Panc1 (cell line): Measurements from ENCODE around the gene SCFD1. TPM values are rescaled to one million over a fixed set of nuclear protein-coding genes. Genes with fewer than 3 reads are reported as not detected.

Source experiments
- ATAC-seq: fragments of 200-7000 bp; cut with Tn5 transposase; 2 replicates; pipeline ENCODE4 v1.9.1; 2020; ENCODE audit warnings: mild to moderate bottlenecking, moderate library complexity
- BruUV-seq: library from RNA; stranded (reverse); fragments of 400-500 nt; replicated peaks from 2 replicates; lab custom pipeline; 2021; lab: Mats Ljungman, UMichigan
- CTCF ChIA-PET: fragments of 300-600 bp; sonication (Branson Sonifier 250); formaldehyde crosslinking; loops from one replicate; lab custom pipeline; 2022; ENCODE audit warnings: antibody characterized with exemption; lab: Charles Lee
- POLR2A ChIA-PET: fragments of 300-600 bp; sonication (Branson Sonifier 250); formaldehyde crosslinking; loops from one replicate; lab custom pipeline; 2022; ENCODE audit warnings: antibody characterized with exemption; lab: Charles Lee
- DNase-seq: peaks from one replicate; pipeline ENCODE4 v3.0.0-alpha.2; 2010; ENCODE audit warnings: low read depth, low spot score
- H3K27ac ChIP-seq: 2 replicates; pipeline ENCODE4 v1.5.1; 2011; ENCODE audit warnings: mild to moderate bottlenecking, low read length, inconsistent platforms
- H3K27me3 ChIP-seq: fragments of 200-500 bp; sonication (Bioruptor generic); 2 replicates; pipeline ENCODE4 v1.6.0; 2014; ENCODE audit warnings: low read length, inconsistent platforms; ENCODE audit not compliant: control insufficient read depth, insufficient read depth
- H3K36me3 ChIP-seq: fragments of 200-500 bp; sonication (Bioruptor generic); 2 replicates; pipeline ENCODE4 v1.5.1; 2014; ENCODE audit warnings: inconsistent platforms, mild to moderate bottlenecking, low read length, moderate library complexity; ENCODE audit not compliant: control insufficient read depth, insufficient read depth
- H3K4me1 ChIP-seq: 2 replicates; pipeline ENCODE4 v1.5.1; 2011; ENCODE audit warnings: inconsistent platforms, mild to moderate bottlenecking, low read length, moderate library complexity; ENCODE audit not compliant: control insufficient read depth, insufficient read depth
- H3K4me3 ChIP-seq, 2 experiments: 2 replicates each; pipeline ENCODE4 v1.5.1; 2011 to 2012; ENCODE audit warnings: low read depth in 2 of 2, low read length in 2 of 2, mild to moderate bottlenecking in 2 of 2, inconsistent platforms in 1 of 2, moderate library complexity in 1 of 2
- H3K9me3 ChIP-seq: fragments of 200-500 bp; sonication (Bioruptor generic); 2 replicates; pipeline ENCODE4 v1.5.1; 2014; ENCODE audit warnings: low read depth, mild to moderate bottlenecking, inconsistent platforms, low read length, moderate library complexity; ENCODE audit not compliant: control insufficient read depth, insufficient read depth
- POLR2AphosphoS5 ChIP-seq: IDR thresholded peaks from 2 replicates; pipeline ENCODE4 v1.6.1; 2012; ENCODE audit warnings: mild to moderate bottlenecking, low read depth, low read length, moderate library complexity
- SIN3A ChIP-seq: IDR thresholded peaks from 2 replicates; pipeline ENCODE4 v1.6.1; 2012; ENCODE audit warnings: low read depth, mild to moderate bottlenecking, low read length, moderate library complexity, borderline replicate concordance; ENCODE audit not compliant: insufficient read depth
- TCF7L2 ChIP-seq: IDR thresholded peaks from 2 replicates; pipeline ENCODE4 v1.6.1; 2011; ENCODE audit warnings: mild to moderate bottlenecking, low read depth, low read length, inconsistent platforms
- in situ Hi-C: cut with HindIII; loops from 2 replicates; pipeline ENCODE4 v1.10.0; 2016; ENCODE audit warnings: low sequenced_read_pairs, low pct_unique_long_range_greater_than_20kb
- intact Hi-C: fragments of 100-400 bp; cut with micrococcal nuclease; formaldehyde crosslinking; loops from one replicate; pipeline ENCODE4 v1.10.0; 2022; ENCODE audit not compliant: unreplicated experiment
- total RNA-seq: library from RNA; stranded (reverse); gene quantifications from one replicate; pipeline ENCODE4 v1.2.1, GENCODE V29; 2021; ENCODE audit not compliant: unreplicated experiment
- TF ChIP-seq, protein P1 (sequence below), 2 experiments: IDR thresholded peaks; 2 replicates each; pipeline ENCODE4 v1.6.1; 2011 to 2012; ENCODE audit warnings: low read depth in 2 of 2, control low read depth in 1 of 2, low read length in 1 of 2, mild to moderate bottlenecking in 1 of 2, moderate library complexity in 1 of 2; ENCODE audit not compliant: insufficient read depth in 1 of 2
- TF ChIP-seq, protein P2 (sequence below): fragments of 450-650 bp; IDR thresholded peaks from 2 replicates; pipeline ENCODE4 v1.5.1; 2017; ENCODE audit warnings: mild to moderate bottlenecking

The SCFD1 gene
- total RNA-seq, 1 experiment from 2014 or later, result 43.8 TPM

DNA sequence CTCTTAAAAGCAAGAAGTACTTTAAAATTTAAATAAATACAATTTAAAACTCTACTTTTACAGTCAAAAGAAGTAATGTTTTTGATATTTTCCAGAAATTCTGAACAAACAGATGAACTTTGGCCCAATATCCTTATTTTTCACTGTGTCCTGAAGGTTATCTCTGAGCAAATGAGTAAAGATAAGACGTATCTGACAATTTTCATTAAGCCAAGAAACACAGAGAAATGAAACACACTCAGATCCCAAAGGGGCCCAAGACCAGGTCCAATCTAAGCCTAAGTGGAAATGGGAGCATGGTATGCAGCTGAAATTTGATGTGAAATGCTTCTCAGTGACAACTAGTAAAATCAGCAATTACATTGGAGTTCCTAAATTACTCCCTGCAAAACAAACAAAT, 146.7 kb downstream of the SCFD1 start:
- Histone ChIP-seq H3K36me3 (no peaks in the 10 kb centered on the region), H3K4me3 (no peak overlapping the region), H3K4me1 (no peaks in the 10 kb centered on the region), H3K27me3 (peaks cover 10% of the 10 kb centered on the region), H3K27ac (no peak overlapping the region), H3K9me3 (peaks cover 5% of the 10 kb centered on the region)
- TF ChIP-seq, protein P1, sequence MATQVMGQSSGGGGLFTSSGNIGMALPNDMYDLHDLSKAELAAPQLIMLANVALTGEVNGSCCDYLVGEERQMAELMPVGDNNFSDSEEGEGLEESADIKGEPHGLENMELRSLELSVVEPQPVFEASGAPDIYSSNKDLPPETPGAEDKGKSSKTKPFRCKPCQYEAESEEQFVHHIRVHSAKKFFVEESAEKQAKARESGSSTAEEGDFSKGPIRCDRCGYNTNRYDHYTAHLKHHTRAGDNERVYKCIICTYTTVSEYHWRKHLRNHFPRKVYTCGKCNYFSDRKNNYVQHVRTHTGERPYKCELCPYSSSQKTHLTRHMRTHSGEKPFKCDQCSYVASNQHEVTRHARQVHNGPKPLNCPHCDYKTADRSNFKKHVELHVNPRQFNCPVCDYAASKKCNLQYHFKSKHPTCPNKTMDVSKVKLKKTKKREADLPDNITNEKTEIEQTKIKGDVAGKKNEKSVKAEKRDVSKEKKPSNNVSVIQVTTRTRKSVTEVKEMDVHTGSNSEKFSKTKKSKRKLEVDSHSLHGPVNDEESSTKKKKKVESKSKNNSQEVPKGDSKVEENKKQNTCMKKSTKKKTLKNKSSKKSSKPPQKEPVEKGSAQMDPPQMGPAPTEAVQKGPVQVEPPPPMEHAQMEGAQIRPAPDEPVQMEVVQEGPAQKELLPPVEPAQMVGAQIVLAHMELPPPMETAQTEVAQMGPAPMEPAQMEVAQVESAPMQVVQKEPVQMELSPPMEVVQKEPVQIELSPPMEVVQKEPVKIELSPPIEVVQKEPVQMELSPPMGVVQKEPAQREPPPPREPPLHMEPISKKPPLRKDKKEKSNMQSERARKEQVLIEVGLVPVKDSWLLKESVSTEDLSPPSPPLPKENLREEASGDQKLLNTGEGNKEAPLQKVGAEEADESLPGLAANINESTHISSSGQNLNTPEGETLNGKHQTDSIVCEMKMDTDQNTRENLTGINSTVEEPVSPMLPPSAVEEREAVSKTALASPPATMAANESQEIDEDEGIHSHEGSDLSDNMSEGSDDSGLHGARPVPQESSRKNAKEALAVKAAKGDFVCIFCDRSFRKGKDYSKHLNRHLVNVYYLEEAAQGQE (IDR thresholded peaks at IDR 0.05; ENCODE audit: insufficient read depth in 1 of 2, low read depth in 2 of 2, low read length in 1 of 2), result no peak
- TF ChIP-seq, protein P2, sequence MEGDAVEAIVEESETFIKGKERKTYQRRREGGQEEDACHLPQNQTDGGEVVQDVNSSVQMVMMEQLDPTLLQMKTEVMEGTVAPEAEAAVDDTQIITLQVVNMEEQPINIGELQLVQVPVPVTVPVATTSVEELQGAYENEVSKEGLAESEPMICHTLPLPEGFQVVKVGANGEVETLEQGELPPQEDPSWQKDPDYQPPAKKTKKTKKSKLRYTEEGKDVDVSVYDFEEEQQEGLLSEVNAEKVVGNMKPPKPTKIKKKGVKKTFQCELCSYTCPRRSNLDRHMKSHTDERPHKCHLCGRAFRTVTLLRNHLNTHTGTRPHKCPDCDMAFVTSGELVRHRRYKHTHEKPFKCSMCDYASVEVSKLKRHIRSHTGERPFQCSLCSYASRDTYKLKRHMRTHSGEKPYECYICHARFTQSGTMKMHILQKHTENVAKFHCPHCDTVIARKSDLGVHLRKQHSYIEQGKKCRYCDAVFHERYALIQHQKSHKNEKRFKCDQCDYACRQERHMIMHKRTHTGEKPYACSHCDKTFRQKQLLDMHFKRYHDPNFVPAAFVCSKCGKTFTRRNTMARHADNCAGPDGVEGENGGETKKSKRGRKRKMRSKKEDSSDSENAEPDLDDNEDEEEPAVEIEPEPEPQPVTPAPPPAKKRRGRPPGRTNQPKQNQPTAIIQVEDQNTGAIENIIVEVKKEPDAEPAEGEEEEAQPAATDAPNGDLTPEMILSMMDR, result no peak
- TF ChIP-seq POLR2AphosphoS5 (no peak), TCF7L2 (no peak), SIN3A (no peak)
- DNase-seq (no peak), ATAC-seq (no peak)
- in situ Hi-C loops, result no loop called here
- ChIA-PET CTCF (no interaction called here), POLR2A (no interaction called here)
- intact Hi-C loops, result no loop called here
- BruUV-seq, result no TSS peak

DNA sequence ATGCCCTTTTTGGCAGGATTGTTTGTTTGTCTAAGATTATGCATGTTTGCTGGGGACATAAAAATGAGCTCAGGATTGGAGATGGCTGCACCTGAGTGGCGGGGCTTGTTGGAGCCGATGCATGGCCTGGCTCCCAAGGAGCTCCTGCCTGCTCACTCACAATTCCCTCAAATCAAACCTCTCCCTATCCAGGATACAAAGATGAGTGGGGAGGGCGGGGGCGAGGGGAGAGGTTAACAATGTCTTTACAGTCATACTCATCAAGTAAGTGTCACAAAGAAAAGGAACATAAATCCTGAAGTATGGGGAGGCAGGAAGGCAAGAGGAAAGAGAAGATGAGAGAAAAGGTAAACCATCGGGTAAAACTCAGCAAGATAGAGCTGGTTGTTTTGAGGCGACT, 148.3 kb downstream of the SCFD1 start:
- ChIA-PET POLR2A (no interaction called here), CTCF (no interaction called here)
- ATAC-seq, result no peak
- Histone ChIP-seq H3K36me3 (no peaks in the 10 kb centered on the region), H3K4me1 (no peaks in the 10 kb centered on the region), H3K9me3 (no peaks in the 10 kb centered on the region), H3K4me3 (no peak overlapping the region), H3K27me3 (peaks cover 14% of the 10 kb centered on the region), H3K27ac (no peak overlapping the region)
- in situ Hi-C loops, result no loop called here
- no peak for DNase-seq
- no peak for TF ChIP-seq SIN3A
- TF ChIP-seq, protein P2, result no peak
- TF ChIP-seq TCF7L2, result no peak
- TF ChIP-seq, protein P1 (IDR thresholded peaks at IDR 0.05; ENCODE audit: insufficient read depth in 1 of 2, low read depth in 2 of 2, low read length in 1 of 2), result no peak
- TF ChIP-seq POLR2AphosphoS5, result no peak
- no TSS peak for BruUV-seq
- intact Hi-C loops, result no loop called here
